Trophoblast cell (in vitro differentiated cells and primary cell): ENCODE results near the gene REEP3.

Source experiments
- DNase-seq, 2 donors: peaks; one replicate each; pipeline ENCODE4 v3.0.0-alpha.2; 2016
- H2AFZ ChIP-seq: 2 replicates; pipeline ENCODE4 v1.6.1; 2013; ENCODE audit warnings: low read length, moderate library complexity, mild to moderate bottlenecking; ENCODE audit not compliant: insufficient read depth, poor library complexity
- H2AK5ac ChIP-seq: 2 replicates; pipeline ENCODE4 v1.6.1; 2013; ENCODE audit warnings: mild to moderate bottlenecking, low read length
- H2BK120ac ChIP-seq: 2 replicates; pipeline ENCODE4 v1.6.1; 2013; ENCODE audit warnings: low read length, mild to moderate bottlenecking, moderate library complexity; ENCODE audit not compliant: insufficient read depth, poor library complexity
- H2BK12ac ChIP-seq: 2 replicates; pipeline ENCODE4 v1.6.1; 2013; ENCODE audit warnings: mild to moderate bottlenecking, low read length, moderate library complexity
- H2BK5ac ChIP-seq: 2 replicates; pipeline ENCODE4 v1.6.1; 2013; ENCODE audit warnings: low read length, low read depth, moderate library complexity, mild to moderate bottlenecking; ENCODE audit not compliant: poor library complexity
- H3K14ac ChIP-seq: 2 replicates; pipeline ENCODE4 v1.6.1; 2013; ENCODE audit warnings: mild to moderate bottlenecking, low read length
- H3K18ac ChIP-seq: 2 replicates; pipeline ENCODE4 v1.6.1; 2013; ENCODE audit warnings: mild to moderate bottlenecking, low read length
- H3K23ac ChIP-seq: 2 replicates; pipeline ENCODE4 v1.6.1; 2013; ENCODE audit warnings: low read length
- H3K27ac ChIP-seq: 2 replicates; pipeline ENCODE4 v1.5.1; 2013; ENCODE audit warnings: low read depth, mild to moderate bottlenecking, inconsistent platforms, low read length, moderate library complexity
- H3K27me3 ChIP-seq: 2 replicates; pipeline ENCODE4 v1.6.1; 2013; ENCODE audit warnings: inconsistent platforms, mild to moderate bottlenecking, low read length, moderate library complexity; ENCODE audit not compliant: insufficient read depth
- H3K36me3 ChIP-seq, 2 experiments: 1 replicate in 1 of 2; 2 replicates in 1 of 2; pipeline ENCODE4 v1.6.1; 2013; ENCODE audit warnings: low read length in 2 of 2, mild to moderate bottlenecking in 2 of 2, moderate library complexity in 1 of 2; ENCODE audit not compliant: insufficient read depth in 2 of 2, control insufficient read depth in 1 of 2
- H3K4ac ChIP-seq: 2 replicates; pipeline ENCODE4 v1.6.1; 2013; ENCODE audit warnings: low read depth, mild to moderate bottlenecking, low read length, moderate library complexity
- H3K4me1 ChIP-seq, 2 experiments: 1 replicate in 1 of 2; 2 replicates in 1 of 2; pipeline ENCODE4 v1.6.1; 2013; ENCODE audit warnings: low read length in 2 of 2, mild to moderate bottlenecking in 2 of 2, moderate library complexity in 1 of 2; ENCODE audit not compliant: insufficient read depth in 2 of 2, control insufficient read depth in 1 of 2
- H3K4me2 ChIP-seq: 2 replicates; pipeline ENCODE4 v1.6.1; 2013; ENCODE audit warnings: inconsistent platforms, mild to moderate bottlenecking, low read length, moderate library complexity
- H3K4me3 ChIP-seq: 2 replicates; pipeline ENCODE4 v1.5.1; 2013; ENCODE audit warnings: mild to moderate bottlenecking, low read depth, low read length, inconsistent platforms
- H3K79me1 ChIP-seq: one replicate; pipeline ENCODE4 v1.6.1; 2013; ENCODE audit warnings: low read length
- H3K79me2 ChIP-seq: 2 replicates; pipeline ENCODE4 v1.6.1; 2013; ENCODE audit warnings: low read length, mild to moderate bottlenecking; ENCODE audit not compliant: control insufficient read depth, insufficient read depth, poor library complexity
- H3K9ac ChIP-seq: 2 replicates; pipeline ENCODE4 v1.6.1; 2013; ENCODE audit warnings: mild to moderate bottlenecking, low read length
- H3K9me3 ChIP-seq: 2 replicates; pipeline ENCODE4 v1.6.1; 2013; ENCODE audit warnings: low read depth, mild to moderate bottlenecking, control low read depth, inconsistent platforms, low read length; ENCODE audit not compliant: insufficient read depth
- H4K12ac ChIP-seq: 2 replicates; pipeline ENCODE4 v1.6.1; 2013; ENCODE audit warnings: low read depth, mild to moderate bottlenecking, low read length, moderate library complexity
- H4K8ac ChIP-seq: 2 replicates; pipeline ENCODE4 v1.6.1; 2013; ENCODE audit warnings: low read depth, mild to moderate bottlenecking, low read length, moderate library complexity
- H4K91ac ChIP-seq: one replicate; pipeline ENCODE4 v1.6.1; 2013; ENCODE audit warnings: low read depth, mild to moderate bottlenecking, low read length, moderate library complexity
- WGBS: extraction: QIAGEN DNeasy Blood & Tissue Kit; methylation state at CpG from one replicate; pipeline ENCODE4 v1.1.7; 2013; ENCODE audit warnings: missing lambda C conversion rate; ENCODE audit not compliant: insufficient read length, insufficient coverage; ENCODE audit errors: extremely low coverage; 5-methylcytosine and 5-hydroxymethylcytosine counted together

Gene REEP3

DNA sequence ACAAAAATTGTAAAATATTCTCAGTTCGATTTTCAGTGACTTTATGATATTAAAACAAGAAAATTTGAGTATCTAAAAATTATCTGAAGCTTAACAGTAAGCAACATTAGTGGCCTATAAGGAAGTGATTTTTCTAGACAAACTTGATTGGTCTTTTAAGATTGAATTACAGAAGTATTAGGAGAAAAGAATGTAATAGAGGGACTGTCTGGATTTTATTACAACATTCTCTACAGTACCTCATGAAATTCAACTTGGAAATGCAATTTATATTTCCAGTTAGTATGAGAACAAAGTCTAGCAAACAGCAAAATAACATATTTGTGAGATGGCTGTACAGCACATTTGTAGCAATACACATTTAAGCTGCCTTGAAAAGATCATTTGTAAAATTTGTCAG is 18.8 kb downstream of the REEP3 start:
- Histone ChIP-seq H3K79me2 (no peaks in the 10 kb centered on the region), H3K9me3 (no peaks in the 10 kb centered on the region), H4K8ac (no peak overlapping the region), H2AK5ac (no peak overlapping the region), H3K4me1 (no peaks in the 10 kb centered on the region), H2BK5ac (no peak overlapping the region), H2AFZ (no peak overlapping the region), H3K9ac (no peak overlapping the region), H3K27ac (no peak overlapping the region), H3K27me3 (no peaks in the 10 kb centered on the region), H4K12ac (no peak overlapping the region), H3K79me1 (no peaks in the 10 kb centered on the region), H3K18ac (no peak overlapping the region), H4K91ac (no peak overlapping the region), H3K4me3 (no peak overlapping the region), H2BK120ac (no peak overlapping the region), H2BK12ac (no peak overlapping the region), H3K36me3 (no peaks in the 10 kb centered on the region), H3K14ac (no peak overlapping the region), H3K23ac (no peak overlapping the region), H3K4me2 (no peak overlapping the region), H3K4ac (no peak overlapping the region)
- WGBS = no CpG with 5 or more reads among the region's 1 CpG
- no peak for DNase-seq

DNA sequence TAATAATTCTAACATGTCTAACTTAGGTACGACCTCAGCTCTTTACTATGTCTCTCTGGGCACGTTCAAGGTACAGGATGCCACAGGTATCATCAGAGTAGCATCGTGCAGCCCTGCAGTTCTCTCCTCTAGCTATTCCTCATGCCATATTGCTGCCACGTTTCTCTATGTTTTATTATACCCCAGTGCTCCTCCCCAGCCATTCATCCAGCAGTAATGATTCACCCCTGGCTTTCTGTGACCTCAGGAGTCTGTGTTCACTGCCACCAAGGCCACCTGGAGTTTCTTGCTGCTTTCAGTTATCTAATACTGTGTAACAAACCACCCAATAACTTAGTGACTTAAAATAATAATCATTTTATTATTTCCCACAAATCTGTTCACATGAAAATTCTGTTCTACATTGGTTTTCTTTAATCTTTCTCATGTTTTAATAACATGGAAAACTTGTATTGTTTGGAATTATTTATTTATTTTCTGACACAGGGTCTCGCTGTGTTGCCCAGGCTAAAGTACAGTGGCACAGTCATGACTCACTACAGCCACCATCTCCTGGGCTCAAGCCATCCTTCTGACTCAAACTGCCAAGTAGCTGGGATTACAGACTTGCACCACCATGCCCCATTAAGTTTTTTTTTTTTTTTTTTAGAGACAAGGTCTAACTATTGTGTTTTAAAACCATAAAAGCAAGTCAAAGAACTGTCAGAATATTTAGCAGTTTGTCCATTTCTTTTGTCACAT is 21.8 kb downstream of the REEP3 start:
- Histone ChIP-seq H2BK120ac (no peak overlapping the region), H3K14ac (no peak overlapping the region), H4K8ac (no peak overlapping the region), H3K27me3 (no peaks in the 10 kb centered on the region), H3K4me3 (no peak overlapping the region), H3K9me3 (no peaks in the 10 kb centered on the region), H3K27ac (no peak overlapping the region), H2AFZ (no peak overlapping the region), H4K91ac (no peak overlapping the region), H3K4me1 (no peaks in the 10 kb centered on the region), H3K18ac (no peak overlapping the region), H3K4ac (no peak overlapping the region), H3K4me2 (no peak overlapping the region), H2AK5ac (no peak overlapping the region), H3K79me2 (no peaks in the 10 kb centered on the region), H3K9ac (no peak overlapping the region), H3K23ac (no peak overlapping the region), H4K12ac (no peak overlapping the region), H3K36me3 (no peaks in the 10 kb centered on the region), H3K79me1 (no peaks in the 10 kb centered on the region), H2BK5ac (no peak overlapping the region), H2BK12ac (no peak overlapping the region)
- WGBS = no CpG with 5 or more reads among the region's 5 CpGs
- DNase-seq = peak in 1 of 2 donors; percentile 16

DNA sequence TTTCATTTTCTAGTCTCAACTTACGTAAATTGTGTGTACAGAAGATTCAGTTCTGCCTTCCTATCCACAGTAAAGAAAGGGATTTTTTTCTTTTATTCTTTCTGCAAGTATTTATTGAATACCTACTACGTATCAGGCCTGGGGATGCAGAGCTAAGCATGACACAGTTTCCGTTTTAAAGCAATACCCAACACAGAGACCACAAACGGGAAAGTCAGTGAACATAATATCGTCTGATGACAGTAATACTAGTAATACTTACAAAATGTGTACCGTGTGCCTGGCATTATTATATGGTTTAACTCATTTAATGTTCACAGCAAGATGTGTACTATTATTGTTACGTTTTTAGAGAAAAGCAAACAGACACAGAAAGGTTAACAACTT is 22.4 kb downstream of the REEP3 start:
- Histone ChIP-seq H3K27ac (no peak overlapping the region), H3K4me2 (no peak overlapping the region), H3K14ac (no peak overlapping the region), H4K12ac (no peak overlapping the region), H2AFZ (no peak overlapping the region), H3K4me3 (no peak overlapping the region), H2BK120ac (no peak overlapping the region), H3K18ac (no peak overlapping the region), H4K8ac (no peak overlapping the region), H3K79me1 (no peaks in the 10 kb centered on the region), H3K4ac (no peak overlapping the region), H2BK5ac (no peak overlapping the region), H3K36me3 (no peaks in the 10 kb centered on the region), H4K91ac (no peak overlapping the region), H3K79me2 (no peaks in the 10 kb centered on the region), H3K4me1 (no peaks in the 10 kb centered on the region), H3K23ac (no peak overlapping the region), H2BK12ac (no peak overlapping the region), H2AK5ac (no peak overlapping the region), H3K9ac (no peak overlapping the region), H3K9me3 (no peaks in the 10 kb centered on the region), H3K27me3 (no peaks in the 10 kb centered on the region)
- DNase-seq = no peak
- no CpG with 5 or more reads among the region's 7 CpGs for WGBS

DNA sequence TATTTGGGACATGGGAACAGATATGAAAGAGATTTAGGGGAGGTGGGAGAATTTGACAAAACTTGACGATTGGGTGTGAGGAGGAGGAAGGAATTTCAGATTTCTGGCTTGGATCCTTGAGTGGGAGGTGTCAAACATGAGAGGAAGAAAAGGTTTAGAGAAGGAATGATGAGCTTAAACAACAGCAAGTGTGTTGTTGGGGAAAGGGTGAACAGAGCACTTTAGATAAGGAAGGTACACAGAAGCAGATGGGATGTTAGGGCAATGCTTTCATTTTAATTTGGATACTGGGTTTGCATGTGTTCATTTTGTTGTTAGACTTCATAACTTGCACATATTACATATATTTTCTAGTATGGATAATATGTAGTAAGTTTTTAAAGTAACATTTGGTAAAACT is 23.2 kb downstream of the REEP3 start:
- Histone ChIP-seq H3K14ac (no peak overlapping the region), H3K9me3 (no peaks in the 10 kb centered on the region), H3K18ac (no peak overlapping the region), H3K4me3 (no peak overlapping the region), H4K91ac (no peak overlapping the region), H3K23ac (no peak overlapping the region), H3K36me3 (no peaks in the 10 kb centered on the region), H2AK5ac (no peak overlapping the region), H3K4ac (no peak overlapping the region), H3K4me1 (no peaks in the 10 kb centered on the region), H3K27ac (no peak overlapping the region), H3K9ac (no peak overlapping the region), H3K79me2 (no peaks in the 10 kb centered on the region), H3K79me1 (no peaks in the 10 kb centered on the region), H2BK5ac (no peak overlapping the region), H4K8ac (no peak overlapping the region), H2BK120ac (no peak overlapping the region), H2AFZ (no peak overlapping the region), H2BK12ac (no peak overlapping the region), H3K27me3 (no peaks in the 10 kb centered on the region), H3K4me2 (no peak overlapping the region), H4K12ac (no peak overlapping the region)
- no peak for DNase-seq
- 100% methylated on average over 1 of the region's 1 CpG for WGBS
